Measurements from ENCODE around the gene STARD7. TPM values are rescaled to one million over a fixed set of nuclear protein-coding genes. Genes with fewer than 3 reads are reported as not detected.

The STARD7 gene
- total and polyA plus RNA-seq, 2 experiments from 2014 or later = 72.2 to 222 TPM

DNA sequence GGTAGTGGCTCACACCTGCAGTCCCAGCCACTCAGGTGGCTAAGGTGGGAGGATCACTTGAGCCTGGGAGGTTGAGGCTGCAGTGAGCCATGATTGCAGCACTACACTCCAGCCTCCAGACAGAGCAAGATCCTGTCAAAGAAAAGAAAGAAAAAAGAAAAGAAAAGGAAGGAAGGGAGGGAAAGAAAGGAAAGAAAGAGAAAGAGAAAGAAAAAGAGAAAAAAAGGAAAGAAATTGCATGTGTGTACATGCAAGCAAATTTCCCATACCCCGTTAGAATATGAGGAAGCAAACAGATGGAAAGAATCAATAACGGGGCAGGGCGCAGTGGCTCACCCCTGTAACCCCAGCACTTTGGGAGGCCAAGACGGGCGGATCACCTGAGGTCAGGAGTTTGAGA lies 39.3 kb upstream of the STARD7 start:
- no peak overlapping the region for H3K4me3 ChIP-seq
- Mint-ChIP-seq H3K36me3 (ENCODE audit: low read depth) (peaks cover 17% of the 10 kb centered on the region), H3K27me3 (ENCODE audit: insufficient read depth, low read depth, poor library complexity) (no peaks in the 10 kb centered on the region), H3K4me3 (no peak overlapping the region), H3K4me1 (peaks cover 3% of the 10 kb centered on the region; the same call in 1 of the 3 replicates), H3K27ac (no peak overlapping the region), H3K9me3 (no peaks in the 10 kb centered on the region; the same call in 1 of the 3 replicates)
- no peaks in the 10 kb centered on the region for H3K4me1 ChIP-seq (ENCODE audit: insufficient read depth)
- no peaks in the 10 kb centered on the region for H3K79me2 ChIP-seq (replicated peaks; ENCODE audit: insufficient read depth)
- DNase-seq (ENCODE audit: low spot score) (no peak), ATAC-seq (no peak)
- no peak overlapping the region for H3K27ac ChIP-seq (ENCODE audit: low read depth)
- no peaks in the 10 kb centered on the region for H3F3A ChIP-seq (replicated peaks; ENCODE audit: low read depth)
- TF ChIP-seq JUNB (IDR thresholded peaks at IDR 0.05; ENCODE audit: unreplicated experiment) (no peak), EZH2 (IDR thresholded peaks at IDR 0.05; ENCODE audit: low read depth, unreplicated experiment) (no peak), STAT1 (IDR thresholded peaks at IDR 0.05; ENCODE audit: unreplicated experiment) (no peak), ZNF331 (CRISPR knock-in tag; IDR thresholded peaks at IDR 0.05; ENCODE audit: low read depth) (no peak)
- TF ChIP-seq, protein P1, sequence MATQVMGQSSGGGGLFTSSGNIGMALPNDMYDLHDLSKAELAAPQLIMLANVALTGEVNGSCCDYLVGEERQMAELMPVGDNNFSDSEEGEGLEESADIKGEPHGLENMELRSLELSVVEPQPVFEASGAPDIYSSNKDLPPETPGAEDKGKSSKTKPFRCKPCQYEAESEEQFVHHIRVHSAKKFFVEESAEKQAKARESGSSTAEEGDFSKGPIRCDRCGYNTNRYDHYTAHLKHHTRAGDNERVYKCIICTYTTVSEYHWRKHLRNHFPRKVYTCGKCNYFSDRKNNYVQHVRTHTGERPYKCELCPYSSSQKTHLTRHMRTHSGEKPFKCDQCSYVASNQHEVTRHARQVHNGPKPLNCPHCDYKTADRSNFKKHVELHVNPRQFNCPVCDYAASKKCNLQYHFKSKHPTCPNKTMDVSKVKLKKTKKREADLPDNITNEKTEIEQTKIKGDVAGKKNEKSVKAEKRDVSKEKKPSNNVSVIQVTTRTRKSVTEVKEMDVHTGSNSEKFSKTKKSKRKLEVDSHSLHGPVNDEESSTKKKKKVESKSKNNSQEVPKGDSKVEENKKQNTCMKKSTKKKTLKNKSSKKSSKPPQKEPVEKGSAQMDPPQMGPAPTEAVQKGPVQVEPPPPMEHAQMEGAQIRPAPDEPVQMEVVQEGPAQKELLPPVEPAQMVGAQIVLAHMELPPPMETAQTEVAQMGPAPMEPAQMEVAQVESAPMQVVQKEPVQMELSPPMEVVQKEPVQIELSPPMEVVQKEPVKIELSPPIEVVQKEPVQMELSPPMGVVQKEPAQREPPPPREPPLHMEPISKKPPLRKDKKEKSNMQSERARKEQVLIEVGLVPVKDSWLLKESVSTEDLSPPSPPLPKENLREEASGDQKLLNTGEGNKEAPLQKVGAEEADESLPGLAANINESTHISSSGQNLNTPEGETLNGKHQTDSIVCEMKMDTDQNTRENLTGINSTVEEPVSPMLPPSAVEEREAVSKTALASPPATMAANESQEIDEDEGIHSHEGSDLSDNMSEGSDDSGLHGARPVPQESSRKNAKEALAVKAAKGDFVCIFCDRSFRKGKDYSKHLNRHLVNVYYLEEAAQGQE (IDR thresholded peaks at IDR 0.05; ENCODE audit: unreplicated experiment) = no peak
- TF ChIP-seq, protein P2, sequence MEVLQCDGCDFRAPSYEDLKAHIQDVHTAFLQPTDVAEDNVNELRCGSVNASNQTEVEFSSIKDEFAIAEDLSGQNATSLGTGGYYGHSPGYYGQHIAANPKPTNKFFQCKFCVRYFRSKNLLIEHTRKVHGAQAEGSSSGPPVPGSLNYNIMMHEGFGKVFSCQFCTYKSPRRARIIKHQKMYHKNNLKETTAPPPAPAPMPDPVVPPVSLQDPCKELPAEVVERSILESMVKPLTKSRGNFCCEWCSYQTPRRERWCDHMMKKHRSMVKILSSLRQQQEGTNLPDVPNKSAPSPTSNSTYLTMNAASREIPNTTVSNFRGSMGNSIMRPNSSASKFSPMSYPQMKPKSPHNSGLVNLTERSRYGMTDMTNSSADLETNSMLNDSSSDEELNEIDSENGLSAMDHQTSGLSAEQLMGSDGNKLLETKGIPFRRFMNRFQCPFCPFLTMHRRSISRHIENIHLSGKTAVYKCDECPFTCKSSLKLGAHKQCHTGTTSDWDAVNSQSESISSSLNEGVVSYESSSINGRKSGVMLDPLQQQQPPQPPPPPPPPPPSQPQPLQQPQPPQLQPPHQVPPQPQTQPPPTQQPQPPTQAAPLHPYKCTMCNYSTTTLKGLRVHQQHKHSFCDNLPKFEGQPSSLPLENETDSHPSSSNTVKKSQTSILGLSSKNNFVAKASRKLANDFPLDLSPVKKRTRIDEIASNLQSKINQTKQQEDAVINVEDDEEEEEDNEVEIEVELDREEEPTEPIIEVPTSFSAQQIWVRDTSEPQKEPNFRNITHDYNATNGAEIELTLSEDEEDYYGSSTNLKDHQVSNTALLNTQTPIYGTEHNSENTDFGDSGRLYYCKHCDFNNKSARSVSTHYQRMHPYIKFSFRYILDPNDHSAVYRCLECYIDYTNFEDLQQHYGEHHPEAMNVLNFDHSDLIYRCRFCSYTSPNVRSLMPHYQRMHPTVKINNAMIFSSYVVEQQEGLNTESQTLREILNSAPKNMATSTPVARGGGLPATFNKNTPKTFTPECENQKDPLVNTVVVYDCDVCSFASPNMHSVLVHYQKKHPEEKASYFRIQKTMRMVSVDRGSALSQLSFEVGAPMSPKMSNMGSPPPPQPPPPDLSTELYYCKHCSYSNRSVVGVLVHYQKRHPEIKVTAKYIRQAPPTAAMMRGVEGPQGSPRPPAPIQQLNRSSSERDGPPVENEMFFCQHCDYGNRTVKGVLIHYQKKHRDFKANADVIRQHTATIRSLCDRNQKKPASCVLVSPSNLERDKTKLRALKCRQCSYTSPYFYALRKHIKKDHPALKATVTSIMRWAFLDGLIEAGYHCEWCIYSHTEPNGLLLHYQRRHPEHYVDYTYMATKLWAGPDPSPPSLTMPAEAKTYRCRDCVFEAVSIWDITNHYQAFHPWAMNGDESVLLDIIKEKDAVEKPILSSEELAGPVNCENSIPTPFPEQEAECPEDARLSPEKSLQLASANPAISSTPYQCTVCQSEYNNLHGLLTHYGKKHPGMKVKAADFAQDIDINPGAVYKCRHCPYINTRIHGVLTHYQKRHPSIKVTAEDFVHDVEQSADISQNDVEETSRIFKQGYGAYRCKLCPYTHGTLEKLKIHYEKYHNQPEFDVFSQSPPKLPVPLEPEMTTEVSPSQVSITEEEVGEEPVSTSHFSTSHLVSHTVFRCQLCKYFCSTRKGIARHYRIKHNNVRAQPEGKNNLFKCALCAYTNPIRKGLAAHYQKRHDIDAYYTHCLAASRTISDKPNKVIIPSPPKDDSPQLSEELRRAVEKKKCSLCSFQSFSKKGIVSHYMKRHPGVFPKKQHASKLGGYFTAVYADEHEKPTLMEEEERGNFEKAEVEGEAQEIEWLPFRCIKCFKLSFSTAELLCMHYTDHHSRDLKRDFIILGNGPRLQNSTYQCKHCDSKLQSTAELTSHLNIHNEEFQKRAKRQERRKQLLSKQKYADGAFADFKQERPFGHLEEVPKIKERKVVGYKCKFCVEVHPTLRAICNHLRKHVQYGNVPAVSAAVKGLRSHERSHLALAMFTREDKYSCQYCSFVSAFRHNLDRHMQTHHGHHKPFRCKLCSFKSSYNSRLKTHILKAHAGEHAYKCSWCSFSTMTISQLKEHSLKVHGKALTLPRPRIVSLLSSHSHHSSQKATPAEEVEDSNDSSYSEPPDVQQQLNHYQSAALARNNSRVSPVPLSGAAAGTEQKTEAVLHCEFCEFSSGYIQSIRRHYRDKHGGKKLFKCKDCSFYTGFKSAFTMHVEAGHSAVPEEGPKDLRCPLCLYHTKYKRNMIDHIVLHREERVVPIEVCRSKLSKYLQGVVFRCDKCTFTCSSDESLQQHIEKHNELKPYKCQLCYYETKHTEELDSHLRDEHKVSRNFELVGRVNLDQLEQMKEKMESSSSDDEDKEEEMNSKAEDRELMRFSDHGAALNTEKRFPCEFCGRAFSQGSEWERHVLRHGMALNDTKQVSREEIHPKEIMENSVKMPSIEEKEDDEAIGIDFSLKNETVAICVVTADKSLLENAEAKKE (CRISPR knock-in tag; IDR thresholded peaks at IDR 0.05) = no peak
- H4K20me1 ChIP-seq (replicated peaks; ENCODE audit: insufficient read depth) = no peaks in the 10 kb centered on the region
- no peaks in the 10 kb centered on the region for H3K27me3 ChIP-seq (ENCODE audit: insufficient read depth)
- H2AFZ ChIP-seq = no peak overlapping the region
- H3K9me2 ChIP-seq (ENCODE audit: insufficient read depth) = no peaks in the 10 kb centered on the region
- H3K36me3 ChIP-seq (ENCODE audit: insufficient read depth) = no peaks in the 10 kb centered on the region
- no peak overlapping the region for H3K4me2 ChIP-seq
